M059J (cell line): ENCODE measurements around the gene GRK5. TPM values are rescaled to one million over a fixed set of nuclear protein-coding genes. Genes with fewer than 3 reads are reported as not detected.
"Not testable (repeated sequence)": the region's sequence is repeated elsewhere in the genome, so short reads cannot be mapped to it uniquely, and the experiment has no call there.

Experiments
- DNase-seq: peaks from one replicate; pipeline ENCODE4 v3.0.0-alpha.2; 2012; ENCODE audit warnings: low read depth
- total RNA-seq: library from RNA; depleted of rRNA; stranded (reverse); fragments of >200 nt; shearing (Covaris generic); gene quantifications from 2 replicates; pipeline ENCODE4 v1.2.3, GENCODE V29; 2014; rRNA removed

GRK5 gene
- 3.9 and 4.4 TPM in 2 replicates for total RNA-seq

DNA sequence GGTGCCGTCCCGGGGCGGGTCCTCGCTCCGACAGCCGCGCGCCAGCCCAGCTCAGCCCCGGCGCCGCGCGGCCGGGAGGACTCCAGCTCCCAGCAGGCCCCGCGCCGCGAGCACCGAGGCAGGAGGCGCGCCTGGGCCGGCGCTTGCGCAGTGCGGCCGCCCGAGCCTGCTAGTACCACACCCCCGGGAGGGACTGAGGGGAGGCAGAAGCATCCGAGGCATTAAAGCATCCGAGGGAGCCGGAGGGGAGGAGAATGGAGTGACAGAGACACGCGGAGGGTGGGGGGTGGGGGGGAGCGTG lies at the start of gene GRK5:
GRK5 (plus strand) TSS at position 206 of the 301 bp plus-strand sequence. CDS start 347 bp downstream, outside the sequence.
- DNase-seq = peak; percentile 96

DNA sequence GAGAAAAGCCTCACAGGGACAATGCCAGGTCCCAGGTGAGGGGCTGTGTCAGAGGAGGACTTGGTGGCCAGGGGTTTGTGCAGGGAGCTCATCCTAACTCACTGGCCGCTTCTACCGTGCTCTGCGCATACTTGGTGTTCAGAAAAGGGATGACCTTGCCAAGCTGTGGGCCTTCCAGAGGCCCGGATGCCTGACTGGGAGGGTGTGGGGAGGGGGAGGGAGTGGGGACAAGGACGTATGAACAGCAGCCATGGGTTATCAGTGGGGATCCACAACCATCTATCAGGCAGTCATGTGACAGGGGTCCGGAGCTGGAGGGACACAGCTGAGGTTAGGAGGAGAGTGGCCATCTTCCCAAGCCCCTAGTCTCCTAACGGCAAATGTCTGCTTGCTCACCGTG lies 48.0 kb upstream of the GRK5 start:
- DNase-seq = no peak

DNA sequence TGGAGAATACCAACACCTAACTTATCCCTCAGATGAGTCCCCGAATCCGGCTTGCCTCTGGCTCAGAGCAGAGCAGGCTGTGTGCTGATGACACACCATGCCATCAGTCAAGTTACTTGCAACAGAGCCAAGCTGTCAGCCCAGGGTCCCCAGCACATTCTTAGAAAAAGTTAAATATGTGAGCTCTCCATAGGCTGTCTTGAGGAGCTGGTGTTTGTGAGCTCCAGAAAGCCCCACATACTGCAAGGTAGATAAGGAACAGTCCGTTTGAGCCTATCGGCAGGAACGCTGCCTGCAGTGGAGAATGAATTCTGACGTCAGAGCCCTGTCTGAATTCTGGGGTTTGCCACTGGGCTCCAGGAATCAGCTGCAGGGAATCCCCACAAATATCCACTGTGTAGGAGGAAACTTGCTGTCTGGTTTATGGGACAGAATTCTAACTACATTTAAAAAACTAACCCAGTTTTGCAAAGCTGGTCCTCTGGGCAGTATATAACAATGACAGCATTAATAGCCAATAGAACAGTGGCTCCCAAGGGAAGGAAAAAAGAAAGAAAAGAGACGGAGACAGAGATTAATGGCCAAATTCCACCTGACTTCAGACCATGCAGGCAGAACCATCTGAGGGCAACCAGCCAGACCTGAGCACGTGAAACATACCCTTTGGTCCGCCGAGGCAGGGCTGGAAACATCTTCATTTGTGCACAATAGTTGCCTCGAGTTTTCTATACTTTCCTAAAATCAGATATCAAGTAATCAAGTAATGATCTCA lies 45.5 kb upstream of the GRK5 start:
- peak; percentile 41 for DNase-seq

DNA sequence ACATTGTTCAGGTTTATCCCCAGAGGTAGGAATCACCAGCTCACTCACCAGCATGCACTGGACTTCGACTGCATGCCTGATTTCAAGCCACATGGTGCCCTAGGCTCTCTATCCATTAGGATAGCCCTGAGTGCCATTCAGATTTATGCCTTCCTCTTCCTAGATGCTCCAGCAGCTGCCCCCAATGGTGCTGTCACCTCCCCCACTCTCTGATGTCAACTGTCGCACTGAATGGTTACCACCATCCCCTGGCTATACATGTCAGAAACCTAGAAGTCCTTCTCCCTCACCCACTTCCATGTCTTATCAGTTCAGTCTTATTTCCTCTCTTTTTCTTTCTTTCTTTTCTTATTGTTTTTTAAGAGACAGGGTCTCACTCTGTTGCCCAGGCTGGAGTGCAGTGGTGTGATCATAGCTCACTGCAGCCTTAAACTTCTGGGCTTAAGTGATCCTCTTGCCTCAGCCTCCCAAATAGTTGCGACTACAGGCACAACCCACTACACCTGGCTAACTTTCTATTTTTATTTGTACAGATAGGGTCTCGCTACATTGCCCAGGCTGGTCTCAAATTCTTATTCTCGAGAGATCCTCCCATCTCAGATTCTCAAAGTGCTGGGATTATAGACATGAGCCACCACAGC lies 44.8 kb upstream of the GRK5 start:
- no peak for DNase-seq

DNA sequence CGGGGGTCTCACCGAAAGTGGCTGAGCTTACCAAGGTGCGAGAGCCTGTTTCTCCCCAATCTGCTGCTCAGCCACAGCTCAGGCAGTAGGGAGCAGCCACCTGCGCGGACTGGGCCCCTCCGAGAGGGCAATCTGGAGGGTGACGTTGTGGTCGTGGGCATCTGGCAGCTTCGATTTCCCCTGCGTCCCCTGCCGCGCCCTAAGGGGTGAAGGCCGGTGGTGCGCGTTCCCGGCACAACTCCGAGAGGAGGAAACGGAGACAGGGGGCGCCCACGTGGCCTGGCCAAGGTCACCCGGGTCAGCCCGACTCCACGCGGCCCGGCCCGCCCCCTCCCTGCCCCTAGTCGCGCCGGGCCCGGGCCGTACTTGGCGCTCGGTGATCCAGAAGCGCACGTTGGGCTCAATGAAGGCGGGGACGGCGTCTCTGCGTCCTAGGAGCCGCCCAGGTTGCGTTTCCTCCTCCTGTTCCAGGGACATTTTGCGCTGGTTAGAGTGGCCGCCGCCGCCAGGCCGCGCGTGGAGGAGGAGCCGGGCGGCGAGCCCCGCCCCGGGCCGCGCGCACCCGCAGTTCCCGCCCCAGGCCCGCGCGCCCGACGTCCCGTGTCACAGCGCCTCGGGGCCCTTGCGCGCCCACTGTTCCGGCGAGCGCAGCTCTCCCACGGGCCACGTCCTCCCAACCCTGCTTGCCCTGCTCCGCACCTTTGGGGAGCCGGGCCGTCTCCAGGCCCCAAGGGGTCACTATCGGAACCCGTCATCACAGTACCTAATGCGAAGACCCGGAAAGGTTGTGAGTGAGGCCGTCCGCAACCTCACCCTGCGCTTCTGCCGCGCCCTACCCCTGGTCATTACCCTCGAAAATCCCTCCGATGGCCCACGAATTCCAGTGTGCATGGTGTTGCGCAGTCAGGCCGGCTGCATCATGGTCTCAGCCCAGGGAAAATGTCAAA lies 41.9 kb upstream of the GRK5 start, which contains the start of gene SFXN4:
SFXN4 (minus strand) TSS at position 544 of the 947 bp plus-strand sequence; CDS start at position 477, 67 bp downstream.
- DNase-seq = peak; percentile 60

DNA sequence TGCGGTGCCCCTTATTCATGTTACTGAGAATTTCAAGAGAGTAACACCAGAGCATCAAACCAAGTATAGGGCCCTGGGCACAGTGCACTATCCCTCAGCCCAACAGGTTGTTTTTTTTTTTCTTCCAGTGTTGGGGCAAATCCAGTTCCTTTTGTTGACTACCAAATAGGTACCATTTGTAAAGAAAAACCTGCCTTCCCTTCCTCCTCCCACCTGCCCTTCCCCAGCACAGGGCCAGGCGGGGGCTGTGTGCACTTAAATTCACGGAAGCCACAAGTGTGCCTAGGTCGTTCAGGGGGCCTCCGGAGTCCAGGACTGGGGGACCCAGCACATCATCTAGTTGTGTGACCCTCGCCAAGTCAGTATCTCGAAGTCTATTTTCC lies 41.3 kb upstream of the GRK5 start:
- no peak for DNase-seq

DNA sequence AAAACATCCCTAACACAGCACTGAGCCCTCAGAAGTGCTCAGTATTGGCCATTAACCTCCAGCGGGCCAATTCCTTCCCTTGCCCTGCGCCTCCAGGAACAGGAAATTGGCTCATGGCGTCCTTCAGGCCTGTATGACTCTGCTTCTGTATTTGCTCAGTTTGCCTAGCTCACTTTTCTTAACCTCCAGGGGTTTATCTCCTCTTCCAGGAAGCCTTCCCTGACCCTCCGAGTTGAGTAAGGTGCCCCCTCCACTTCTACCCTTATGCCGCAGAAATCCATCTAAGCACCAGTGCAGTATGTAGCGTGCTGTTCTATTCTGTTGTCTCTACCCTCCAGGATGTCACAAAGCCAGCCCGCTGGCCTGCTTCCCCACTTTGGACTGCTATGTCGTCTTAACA lies 40.8 kb upstream of the GRK5 start:
- no peak for DNase-seq

DNA sequence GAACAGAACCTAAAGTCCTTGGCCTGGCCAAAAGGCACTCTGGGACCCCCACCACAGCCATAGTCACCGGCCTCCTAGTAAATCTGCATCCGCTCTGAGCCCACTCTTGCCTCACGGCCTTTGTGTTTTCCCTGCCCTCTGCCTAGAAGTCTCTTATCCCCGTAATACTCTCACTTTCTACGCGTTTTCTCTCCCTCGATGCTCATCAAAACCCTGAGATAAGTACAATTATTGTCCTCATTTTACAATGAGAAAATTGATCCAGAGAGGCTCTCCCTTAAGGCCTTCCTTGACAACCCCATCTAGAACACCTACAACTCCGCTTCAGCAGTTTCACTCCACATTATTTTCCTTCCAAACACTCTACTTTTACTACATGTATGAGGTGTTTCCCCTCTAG lies 40.3 kb upstream of the GRK5 start:
- no peak for DNase-seq

DNA sequence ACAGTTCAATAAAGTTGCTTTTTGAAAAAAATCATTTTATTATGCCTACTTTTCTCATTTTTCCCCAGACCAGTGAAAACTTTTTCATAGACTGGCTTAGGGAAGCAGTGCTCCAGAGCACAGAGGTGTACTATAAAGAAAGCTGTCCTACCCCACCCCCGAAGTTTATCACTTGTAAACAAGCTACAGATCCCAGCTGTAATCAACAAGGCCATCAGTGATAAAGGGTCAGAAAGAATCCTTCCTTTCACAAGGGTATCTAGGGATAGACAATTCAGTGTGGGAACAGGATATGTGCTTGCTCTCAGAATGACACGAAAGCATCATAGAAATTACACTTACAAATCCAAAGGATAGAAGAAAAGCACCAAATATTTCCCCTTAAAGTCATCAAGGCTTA lies 33.3 kb upstream of the GRK5 start:
- DNase-seq = no peak

DNA sequence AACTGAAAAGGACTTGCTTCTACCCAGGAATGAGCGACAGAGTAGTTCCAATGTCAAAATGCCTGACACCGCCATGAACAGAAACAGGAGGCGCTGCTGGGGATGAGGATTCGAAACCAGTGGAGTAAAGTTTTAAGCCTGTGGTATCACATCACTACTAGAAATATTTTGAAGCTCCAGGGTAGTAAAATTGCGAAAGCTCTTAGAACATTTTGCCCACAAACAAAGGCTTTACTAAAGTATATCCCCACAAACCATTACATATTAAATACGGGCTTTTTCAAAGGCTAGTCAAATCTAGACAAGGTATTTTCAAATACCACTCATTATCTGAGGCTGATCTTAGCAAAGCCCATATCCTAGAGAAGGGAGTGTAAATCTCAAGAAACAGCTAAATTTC lies 31.2 kb upstream of the GRK5 start:
- no peak for DNase-seq

DNA sequence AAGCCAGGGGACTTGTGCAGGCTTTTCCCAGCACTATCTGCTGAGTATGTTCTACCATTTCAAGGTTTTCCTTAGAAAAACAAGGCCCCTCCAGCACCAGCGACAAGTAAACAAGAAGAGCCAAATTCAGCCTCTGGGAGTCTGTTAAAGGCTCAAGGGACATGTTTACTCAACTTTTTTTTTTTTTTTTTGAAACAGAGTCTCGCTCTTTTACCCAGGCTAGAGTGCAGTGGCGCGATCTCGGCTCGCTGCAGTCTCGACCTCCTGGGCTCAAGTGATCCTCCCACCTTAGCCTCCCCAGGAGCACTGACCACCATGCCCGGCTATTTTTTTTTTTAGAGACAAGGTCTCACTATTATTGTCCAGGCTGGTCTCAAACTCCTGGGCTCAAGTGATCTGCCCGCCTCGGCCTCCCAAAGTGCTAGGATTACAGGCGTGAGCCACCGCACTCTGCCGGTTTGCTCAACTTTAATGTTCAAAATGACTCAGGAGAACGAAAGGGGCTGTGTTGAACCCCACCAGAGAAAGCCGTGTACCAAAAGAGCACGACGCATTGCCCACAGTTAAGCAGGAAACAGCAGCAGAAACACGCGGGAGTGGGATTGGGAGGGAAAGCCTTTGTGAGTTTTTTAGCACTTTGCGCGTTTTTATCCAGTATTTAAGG lies 29.5 kb upstream of the GRK5 start:
- DNase-seq = no peak

DNA sequence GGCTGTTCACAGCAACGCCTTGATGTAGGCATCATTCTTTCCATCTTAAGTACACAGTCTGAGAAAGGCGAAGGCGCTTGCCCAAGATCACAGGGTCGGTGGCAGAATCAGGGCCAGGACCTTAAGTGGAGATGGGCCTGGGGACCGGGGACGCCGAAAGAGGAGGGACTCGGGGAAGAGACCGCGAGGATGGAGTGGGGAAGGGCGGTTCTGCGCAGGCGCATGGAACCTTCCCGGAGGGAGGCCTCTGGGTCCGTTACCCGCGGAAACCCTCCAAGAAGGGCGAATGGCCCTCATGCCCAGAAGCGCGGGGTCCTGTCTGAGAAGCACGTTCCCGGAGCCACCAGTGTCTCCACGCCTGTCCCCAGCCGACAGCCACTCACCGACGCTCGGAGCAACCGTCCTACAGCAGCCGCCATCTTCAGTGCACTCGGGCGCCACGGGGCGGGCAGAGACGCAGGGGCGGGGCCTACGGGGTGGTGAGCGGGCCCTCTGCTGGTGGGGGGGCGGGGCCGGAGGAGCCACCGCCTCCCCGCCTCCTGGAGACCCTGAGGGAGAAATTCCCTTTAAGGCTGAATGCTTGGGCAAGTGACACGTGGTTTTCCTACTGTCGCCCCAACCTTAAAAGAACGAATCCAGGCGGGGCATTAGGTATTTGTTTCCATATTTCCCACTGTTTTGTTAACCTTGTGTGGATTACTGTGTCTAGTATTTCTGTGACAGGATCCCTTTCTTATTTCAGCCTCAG lies 28.8 kb upstream of the GRK5 start, which contains the start of gene PRDX3:
PRDX3 (minus strand) TSS at position 441 of the 748 bp plus-strand sequence; CDS start at position 419, 22 bp downstream.
- DNase-seq = peak; percentile 89

DNA sequence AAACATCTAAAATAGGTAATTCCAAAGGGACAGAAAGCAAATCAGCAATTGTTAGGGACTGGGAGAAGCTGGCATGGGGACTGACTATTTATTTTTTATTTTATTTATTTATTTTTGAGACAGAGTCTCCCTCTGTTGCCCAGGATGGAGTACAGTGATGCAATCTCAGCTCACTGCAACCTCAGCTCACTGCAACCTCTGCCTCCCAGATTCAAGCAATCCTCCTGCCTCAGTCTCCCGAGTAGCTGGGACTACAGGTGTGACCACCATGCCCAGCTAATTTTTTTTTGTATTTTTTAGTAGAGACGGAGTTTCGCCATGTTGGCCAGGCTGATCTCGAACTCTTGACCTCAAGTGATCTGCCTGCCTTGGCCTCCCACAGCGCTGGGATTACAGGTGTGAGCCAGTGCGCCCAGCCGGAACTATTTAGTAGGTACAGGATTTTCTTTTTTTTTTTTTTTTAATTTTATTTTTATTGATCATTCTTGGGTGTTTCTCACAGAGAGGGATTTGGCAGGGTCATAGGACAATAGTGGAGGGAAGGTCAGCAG lies 26.4 kb upstream of the GRK5 start:
- DNase-seq = not testable (repeated sequence)

DNA sequence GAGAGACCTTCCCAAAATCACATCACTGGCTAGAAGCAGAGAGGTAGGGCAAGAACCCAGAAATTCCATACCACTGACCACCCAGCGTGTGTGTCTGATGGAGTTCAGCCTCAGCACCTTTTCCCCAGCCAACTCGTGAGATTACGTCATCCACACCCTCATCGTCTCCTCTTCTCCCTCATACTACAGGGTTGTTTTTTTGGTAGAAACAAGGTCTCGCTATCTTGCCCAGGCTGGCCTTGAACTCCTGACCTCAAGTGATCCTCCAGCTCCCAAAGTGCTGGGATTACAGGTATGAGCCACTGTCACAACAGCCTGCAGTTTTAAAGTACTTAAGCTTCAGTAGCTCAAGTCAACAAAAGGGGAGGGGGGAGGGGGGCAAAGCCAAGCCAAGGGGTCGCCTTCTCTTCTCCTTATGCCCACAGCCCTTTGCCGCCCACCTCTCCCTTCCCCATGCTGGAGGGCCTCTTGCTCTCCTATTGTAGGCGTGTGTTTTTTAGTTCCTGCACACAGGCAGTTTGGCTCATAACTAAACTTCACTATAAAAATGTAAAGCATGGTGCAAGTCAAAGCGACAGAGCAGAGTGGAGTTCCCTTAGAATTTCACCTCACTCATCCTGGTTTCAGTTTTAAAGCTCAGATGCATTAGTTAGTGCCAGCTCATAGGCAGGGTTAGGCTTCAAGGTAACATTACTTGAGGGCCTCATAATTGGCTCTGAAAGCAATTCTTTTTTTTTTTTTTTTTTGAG lies 23.5 kb upstream of the GRK5 start:
- DNase-seq = no peak

DNA sequence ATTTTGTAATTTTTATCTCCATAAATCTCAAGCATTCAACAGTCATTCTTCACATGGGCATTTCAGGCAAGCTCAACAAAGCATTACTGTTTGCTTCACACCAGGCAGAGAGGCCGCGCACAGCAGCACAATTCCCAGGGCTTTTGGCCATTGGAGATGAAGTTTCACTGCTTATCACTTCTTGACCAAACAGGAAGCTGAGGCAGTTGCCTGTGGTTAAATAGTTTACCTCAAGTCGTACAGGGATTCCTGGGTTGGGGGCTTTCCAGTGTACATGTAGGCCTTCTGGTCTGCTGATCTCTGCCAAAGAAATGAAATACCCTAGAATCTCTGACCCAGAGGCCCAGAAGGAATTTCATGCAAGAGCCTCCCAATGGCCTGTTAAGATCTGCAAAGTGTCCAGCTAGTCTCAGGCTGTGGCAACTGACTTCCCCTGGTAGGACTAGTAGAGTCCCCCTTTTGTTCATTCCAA lies 17.5 kb upstream of the GRK5 start:
- DNase-seq = peak; percentile 76

DNA sequence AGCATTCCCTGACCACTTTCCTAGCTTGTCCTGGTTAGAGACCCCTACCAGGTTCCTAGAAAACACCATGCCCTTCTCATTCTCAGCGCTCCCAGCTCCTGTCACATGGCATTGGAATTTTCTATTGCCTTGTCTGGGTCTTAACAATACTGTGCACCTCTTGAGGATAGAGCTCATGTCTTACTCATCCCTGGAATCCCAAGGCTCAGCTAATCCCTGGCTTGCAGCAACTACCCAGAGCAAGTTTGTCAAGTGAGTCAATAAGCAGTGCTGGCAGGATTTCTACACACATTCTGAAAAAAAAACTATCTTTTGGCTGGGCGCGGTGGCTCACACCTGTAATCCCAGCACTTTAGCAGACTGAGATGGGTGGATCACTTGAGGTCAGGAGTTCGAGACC lies 17.0 kb upstream of the GRK5 start:
- DNase-seq = peak; percentile 97

DNA sequence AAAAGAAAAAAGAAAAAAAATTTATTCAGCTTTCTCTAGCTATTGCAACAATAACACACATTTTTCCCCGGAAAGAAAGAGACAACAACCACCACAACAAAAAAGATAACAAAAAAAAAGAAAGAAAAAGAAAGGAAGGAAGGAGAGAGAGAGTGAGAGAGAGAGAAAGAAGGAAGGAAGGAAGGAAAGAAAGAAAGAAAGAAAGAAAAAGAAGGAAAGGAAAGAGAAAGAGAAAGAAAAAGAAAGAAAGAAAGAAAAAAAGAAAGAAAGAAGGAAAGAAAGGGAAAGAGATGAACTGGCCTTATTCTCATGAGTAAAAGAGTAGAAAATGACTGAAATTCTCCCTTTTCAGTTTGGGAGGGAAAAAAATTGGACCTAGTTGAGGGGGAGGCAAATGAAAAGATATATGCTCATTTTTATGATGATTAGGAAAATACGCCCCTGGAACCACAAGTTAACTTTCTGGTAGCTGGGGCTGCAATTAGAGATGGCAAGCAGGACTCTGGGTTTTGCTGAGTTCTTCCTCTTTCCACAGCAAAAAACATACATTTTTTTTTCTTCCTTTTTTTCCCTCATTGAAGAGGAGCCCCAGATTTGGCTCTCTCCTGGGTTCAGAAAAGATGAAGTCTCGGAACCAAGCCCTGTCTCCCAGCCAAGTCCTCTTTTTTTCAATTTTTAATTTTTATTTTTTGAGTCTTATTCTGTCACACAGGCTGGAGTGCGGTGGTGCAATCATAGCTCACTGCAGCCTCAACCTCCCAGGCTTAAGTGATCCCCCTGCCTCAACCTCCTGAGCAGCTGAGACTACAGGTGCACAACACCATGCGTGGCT lies 16.2 kb upstream of the GRK5 start:
- DNase-seq = no peak

DNA sequence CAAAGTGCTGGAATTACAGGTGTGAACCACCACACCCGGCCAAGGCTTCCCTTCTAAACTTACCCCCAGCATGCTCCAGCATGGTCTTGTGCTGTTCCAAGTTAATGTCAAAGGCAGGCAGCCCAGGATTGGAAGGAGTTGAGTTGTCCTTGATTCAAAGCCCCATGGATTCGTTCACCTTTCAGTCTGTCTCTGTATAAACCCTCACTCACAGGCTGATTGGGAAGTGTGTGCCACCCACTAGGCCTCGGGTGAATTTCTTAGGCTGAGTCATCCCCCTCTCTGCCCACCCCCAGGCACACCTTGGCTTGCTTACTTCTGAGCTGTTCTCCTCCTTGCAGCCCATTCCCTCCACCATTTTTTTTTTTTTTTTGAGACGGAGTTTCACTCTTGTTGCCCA lies 15.5 kb upstream of the GRK5 start:
- DNase-seq = peak; percentile 89

DNA sequence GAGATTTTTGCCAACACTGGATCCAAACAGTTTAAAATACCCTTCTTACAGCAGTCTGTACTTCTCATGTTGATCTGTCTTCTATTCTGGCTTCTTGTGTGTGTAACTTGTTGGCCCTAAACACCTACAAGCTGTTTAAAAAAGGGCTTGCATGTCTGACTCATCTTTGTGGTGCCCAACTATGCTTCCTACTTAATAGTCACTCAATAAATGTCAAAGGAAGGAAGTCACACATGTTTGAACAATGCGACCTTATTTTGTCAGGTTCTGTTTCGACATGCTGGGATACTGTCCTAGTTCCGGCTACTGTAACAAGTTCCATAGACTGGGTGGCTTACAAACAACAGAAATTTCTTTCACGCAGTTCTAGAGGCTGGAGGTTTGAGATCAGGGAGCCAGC lies 9.4 kb upstream of the GRK5 start:
- peak; percentile 64 for DNase-seq
